ENCODE data around the gene RAD51. TPM values are rescaled to one million over a fixed set of nuclear protein-coding genes. Genes with fewer than 3 reads are reported as not detected.

RAD51 gene
- total and polyA plus RNA-seq, 2 donors (not counting 1 experiment from before 2014, with no cell fraction given): 1.3 to 5.0 TPM

GRCh38 chr15:40764629-40765103, 69.7 kb downstream of the RAD51 start:
- H3K9me3 ChIP-seq (ENCODE audit: control insufficient read depth, insufficient read depth, low read depth, low read length): no peaks in the 10 kb centered on the region
- no peak for DNase-seq (ENCODE audit: low read depth in 2 of 2)
- TF ChIP-seq CTCF (conservative IDR thresholded peaks at IDR 0.05 in 1 of 2, IDR thresholded peaks at IDR 0.05 in 1 of 2; ENCODE audit: low read depth in 1 of 2, low read length in 2 of 2) (no peak), EZH2 (IDR thresholded peaks at IDR 0.05; ENCODE audit: low read length, missing control alignments) (no peak)
- peaks cover 16% of the 10 kb centered on the region for H3K4me1 ChIP-seq (ENCODE audit: control insufficient read depth, extremely low read depth, insufficient read depth, low read length)
- H3K79me2 ChIP-seq (ENCODE audit: control insufficient read depth, insufficient read depth, low read length): no peaks in the 10 kb centered on the region
- peak overlapping the region; percentile 3 to 59 (median 30) for H3K4me3 ChIP-seq (replicated peaks in 1 of 4; ENCODE audit: control extremely low read depth in 1 of 4, insufficient read depth in 1 of 4, low read depth in 3 of 4, low read length in 4 of 4)
- peak overlapping the region; percentile 91 for H3K4me2 ChIP-seq (ENCODE audit: extremely low read depth, insufficient read depth, low read length)
- no peaks in the 10 kb centered on the region for H4K20me1 ChIP-seq (ENCODE audit: control insufficient read depth, extremely low read depth, insufficient read depth, low read length)
- H3K27ac ChIP-seq (ENCODE audit: insufficient read depth, low read length): no peak overlapping the region
- H3K27me3 ChIP-seq (ENCODE audit: control insufficient read depth, insufficient read depth, low read length): no peaks in the 10 kb centered on the region
- no peak overlapping the region for H2AFZ ChIP-seq (ENCODE audit: low read length)
- H3K9ac ChIP-seq (ENCODE audit: insufficient read depth, low read length): no peak overlapping the region
- peaks cover 3% of the 10 kb centered on the region for H3K36me3 ChIP-seq (ENCODE audit: control insufficient read depth, insufficient read depth, low read length)

GRCh38 chr15:40766194-40766815, 71.3 kb downstream of the RAD51 start:
- Histone ChIP-seq H3K9me3 (ENCODE audit: control insufficient read depth, insufficient read depth, low read depth, low read length) (no peaks in the 10 kb centered on the region), H3K4me3 (replicated peaks in 1 of 4; ENCODE audit: control extremely low read depth in 1 of 4, insufficient read depth in 1 of 4, low read depth in 3 of 4, low read length in 4 of 4) (no peak overlapping the region), H4K20me1 (ENCODE audit: control insufficient read depth, extremely low read depth, insufficient read depth, low read length) (no peaks in the 10 kb centered on the region), H3K79me2 (ENCODE audit: control insufficient read depth, insufficient read depth, low read length) (no peaks in the 10 kb centered on the region), H3K36me3 (ENCODE audit: control insufficient read depth, insufficient read depth, low read length) (peaks cover 3% of the 10 kb centered on the region), H3K9ac (ENCODE audit: insufficient read depth, low read length) (no peak overlapping the region), H3K27ac (ENCODE audit: insufficient read depth, low read length) (no peak overlapping the region), H2AFZ (ENCODE audit: low read length) (no peak overlapping the region), H3K4me2 (ENCODE audit: extremely low read depth, insufficient read depth, low read length) (no peak overlapping the region), H3K4me1 (ENCODE audit: control insufficient read depth, extremely low read depth, insufficient read depth, low read length) (peaks cover 16% of the 10 kb centered on the region), H3K27me3 (ENCODE audit: control insufficient read depth, insufficient read depth, low read length) (no peaks in the 10 kb centered on the region)
- no peak for TF ChIP-seq EZH2 (IDR thresholded peaks at IDR 0.05; ENCODE audit: low read length, missing control alignments)
- no peak for TF ChIP-seq CTCF (conservative IDR thresholded peaks at IDR 0.05 in 1 of 2, IDR thresholded peaks at IDR 0.05 in 1 of 2; ENCODE audit: low read depth in 1 of 2, low read length in 2 of 2)
- DNase-seq (ENCODE audit: low read depth in 2 of 2): no peak

- Histone ChIP-seq H3K4me1 (ENCODE audit: control insufficient read depth, extremely low read depth, insufficient read depth, low read length) (peaks cover 16% of the 10 kb centered on the region), H4K20me1 (ENCODE audit: control insufficient read depth, extremely low read depth, insufficient read depth, low read length) (no peaks in the 10 kb centered on the region), H2AFZ (ENCODE audit: low read length) (no peak overlapping the region), H3K4me3 (replicated peaks in 1 of 4; ENCODE audit: control extremely low read depth in 1 of 4, insufficient read depth in 1 of 4, low read depth in 3 of 4, low read length in 4 of 4) (no peak overlapping the region), H3K9ac (ENCODE audit: insufficient read depth, low read length) (no peak overlapping the region), H3K27me3 (ENCODE audit: control insufficient read depth, insufficient read depth, low read length) (no peaks in the 10 kb centered on the region), H3K27ac (ENCODE audit: insufficient read depth, low read length) (no peak overlapping the region), H3K4me2 (ENCODE audit: extremely low read depth, insufficient read depth, low read length) (no peak overlapping the region), H3K9me3 (ENCODE audit: control insufficient read depth, insufficient read depth, low read depth, low read length) (no peaks in the 10 kb centered on the region), H3K79me2 (ENCODE audit: control insufficient read depth, insufficient read depth, low read length) (no peaks in the 10 kb centered on the region), H3K36me3 (ENCODE audit: control insufficient read depth, insufficient read depth, low read length) (peaks cover 5% of the 10 kb centered on the region)
- no peak for TF ChIP-seq EZH2 (IDR thresholded peaks at IDR 0.05; ENCODE audit: low read length, missing control alignments)
- no peak for TF ChIP-seq CTCF (conservative IDR thresholded peaks at IDR 0.05 in 1 of 2, IDR thresholded peaks at IDR 0.05 in 1 of 2; ENCODE audit: low read depth in 1 of 2, low read length in 2 of 2)
- DNase-seq (ENCODE audit: low read depth in 2 of 2): peak; percentile 29 to 79
Observed at GRCh38 chr15:40766906-40767837, 72.2 kb downstream of the RAD51 start.
